ENCODE results near the gene ELAC1.
"Not testable (repeated sequence)": the region's sequence is repeated elsewhere in the genome, so short reads cannot be mapped to it uniquely, and the experiment has no call there.

The ELAC1 gene

GRCh38 chr18:50973367-50974126 is 5.7 kb downstream of the ELAC1 start:
- DNase-seq, result no peak

- no peak for DNase-seq
Measured at GRCh38 chr18:50977037-50977760, 9.4 kb downstream of the ELAC1 start.

- no peak for DNase-seq
Measured at GRCh38 chr18:50981381-50981780, 13.5 kb downstream of the ELAC1 start.

- no peak for DNase-seq
Measured at GRCh38 chr18:50982086-50982801, 14.4 kb downstream of the ELAC1 start.

DNA sequence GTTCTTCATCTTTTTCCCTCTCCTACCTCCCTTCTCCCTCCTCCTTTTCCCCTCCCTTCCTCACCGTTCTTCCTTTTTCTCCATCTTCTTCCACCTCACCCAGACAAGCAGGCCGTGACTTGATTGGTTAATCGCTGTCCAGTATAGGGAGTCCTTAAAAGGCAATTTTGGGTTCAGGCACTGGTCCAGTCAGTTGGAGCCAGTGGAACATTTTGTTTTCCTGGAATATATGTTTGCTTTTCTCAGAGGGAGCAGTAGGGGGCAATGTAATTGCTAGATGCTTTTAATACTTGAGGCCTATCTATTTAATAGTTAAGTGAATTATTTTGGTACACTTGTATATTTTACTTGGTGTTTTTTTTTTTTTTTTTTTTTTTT is 15.0 kb downstream of the ELAC1 start:
- DNase-seq, result no peak

DNA sequence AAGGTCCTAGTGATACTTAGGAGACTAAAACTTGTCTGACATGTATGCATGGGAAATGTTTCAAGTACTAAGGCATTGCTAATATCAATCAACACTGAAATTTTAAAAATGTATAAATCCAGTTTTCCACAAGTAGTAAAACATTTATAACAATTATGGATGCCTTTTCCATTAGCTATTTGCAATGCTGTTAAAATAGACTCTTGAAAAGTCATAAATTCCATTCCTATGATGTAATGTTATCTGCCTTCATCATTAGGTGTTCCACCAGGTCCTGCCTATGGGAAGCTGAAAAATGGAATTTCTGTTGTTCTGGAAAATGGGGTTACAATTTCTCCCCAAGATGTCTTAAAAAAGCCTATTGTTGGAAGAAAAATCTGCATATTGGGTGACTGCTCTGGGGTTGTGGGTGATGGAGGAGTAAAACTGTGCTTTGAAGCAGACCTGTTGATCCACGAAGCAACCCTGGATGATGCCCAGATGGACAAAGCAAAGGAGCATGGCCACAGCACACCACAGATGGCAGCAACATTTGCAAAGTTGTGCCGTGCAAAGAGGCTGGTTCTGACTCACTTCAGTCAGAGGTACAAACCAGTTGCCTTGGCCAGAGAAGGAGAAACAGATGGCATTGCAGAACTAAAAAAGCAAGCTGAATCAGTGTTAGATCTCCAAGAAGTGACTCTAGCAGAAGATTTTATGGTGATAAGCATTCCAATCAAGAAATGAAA is 18.7 kb downstream of the ELAC1 start:
- DNase-seq, result no peak

- DNase-seq, result no peak
Measured at GRCh38 chr18:50987261-50987660, 19.4 kb downstream of the ELAC1 start.

- no peak for DNase-seq
Measured at GRCh38 chr18:50989711-50990110, 21.9 kb downstream of the ELAC1 start.

DNA sequence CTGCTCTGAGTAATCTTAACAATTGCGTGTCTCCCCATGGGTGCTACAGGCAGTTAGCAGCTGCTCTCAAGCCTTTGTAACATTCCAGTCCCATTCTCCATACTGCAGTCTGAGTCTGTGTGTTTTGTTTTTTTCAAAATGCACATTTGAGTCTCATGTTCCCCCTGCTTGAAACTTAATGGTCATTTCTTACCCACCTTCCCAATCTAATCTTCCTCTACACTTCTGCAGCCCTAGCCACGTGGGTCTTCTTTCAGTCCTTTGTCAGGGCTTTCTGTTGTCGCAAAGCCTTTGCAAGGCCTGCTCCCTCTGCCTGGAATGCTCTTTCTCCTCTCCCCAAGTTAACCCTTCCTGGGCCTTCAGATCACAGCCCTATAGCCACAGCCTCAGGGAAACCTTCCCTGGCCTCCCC is 24.5 kb downstream of the ELAC1 start:
- DNase-seq, result no peak

- DNase-seq, result no peak
Measured at GRCh38 chr18:50994031-50994430, 26.2 kb downstream of the ELAC1 start.

- not testable (repeated sequence) for DNase-seq
Measured at GRCh38 chr18:51003174-51003573, 35.3 kb downstream of the ELAC1 start.

DNA sequence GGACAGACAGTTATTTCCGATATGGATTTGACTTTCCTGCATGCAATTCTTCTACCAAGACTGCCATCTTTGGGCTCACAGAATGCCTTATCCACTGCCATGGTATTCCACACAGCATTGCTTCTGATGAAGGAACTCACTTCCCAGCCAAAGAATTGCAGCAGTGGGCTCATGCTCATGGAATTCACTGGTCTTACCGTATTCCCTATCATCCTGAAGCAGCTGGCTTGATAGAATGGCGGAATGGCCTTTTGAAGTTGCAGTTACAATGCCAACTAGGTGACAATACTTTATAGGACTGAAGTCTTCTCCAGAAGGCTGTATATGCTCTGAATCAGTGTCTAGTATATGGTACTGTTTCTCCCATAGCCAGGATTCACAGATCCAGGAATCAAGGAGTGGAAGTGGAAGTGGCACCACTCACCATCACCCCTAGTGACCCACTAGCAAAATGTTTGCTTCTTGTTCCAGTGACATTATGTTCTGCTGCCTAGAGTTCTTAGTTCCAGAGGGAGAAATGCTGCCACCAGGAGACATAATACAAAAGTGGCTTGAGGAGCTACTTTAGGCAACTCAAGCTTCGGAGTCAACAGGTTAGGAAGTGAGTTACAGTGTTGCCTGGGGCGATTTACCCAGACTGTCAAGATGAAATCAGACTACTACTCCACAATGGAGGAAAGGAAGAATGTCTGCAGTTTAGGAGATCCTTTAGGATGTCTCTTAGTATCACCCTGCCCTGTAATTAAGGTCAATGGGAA is 38.4 kb downstream of the ELAC1 start:
- no peak for DNase-seq

GRCh38 chr18:51006948-51007789 is 39.3 kb downstream of the ELAC1 start:
- DNase-seq, result no peak

GRCh38 chr18:51007790-51008139 is 39.9 kb downstream of the ELAC1 start:
- DNase-seq, result no peak

GRCh38 chr18:51009072-51009471 is 41.2 kb downstream of the ELAC1 start:
- DNase-seq, result no peak

- no peak for DNase-seq
Measured at GRCh38 chr18:51010218-51010617, 42.4 kb downstream of the ELAC1 start.

- DNase-seq, result no peak
Measured at GRCh38 chr18:51011709-51012108, 43.9 kb downstream of the ELAC1 start.

DNA sequence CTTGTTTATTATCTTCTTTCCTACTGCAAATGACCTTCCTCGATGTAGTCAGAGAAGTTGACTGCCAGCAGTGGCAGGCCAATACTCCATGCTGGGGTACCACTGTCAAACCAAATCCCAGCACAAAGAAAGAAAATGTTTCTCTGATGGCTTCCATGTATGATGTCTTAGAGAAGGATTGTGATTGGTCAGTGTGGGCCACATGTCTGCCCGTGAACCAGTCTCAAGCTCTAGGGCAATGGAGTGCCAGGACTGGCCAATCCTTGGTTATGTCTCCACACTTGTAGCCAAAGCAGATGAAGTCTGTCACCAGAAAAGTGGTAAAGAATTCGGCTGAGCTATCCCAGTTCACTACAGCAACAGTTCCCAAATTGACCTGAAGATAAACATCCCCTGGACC is 44.6 kb downstream of the ELAC1 start:
- no peak for DNase-seq

- no peak for DNase-seq
Measured at GRCh38 chr18:51013259-51013658, 45.4 kb downstream of the ELAC1 start.

GRCh38 chr18:51017140-51017879 is 49.5 kb downstream of the ELAC1 start:
- no peak for DNase-seq

DNA sequence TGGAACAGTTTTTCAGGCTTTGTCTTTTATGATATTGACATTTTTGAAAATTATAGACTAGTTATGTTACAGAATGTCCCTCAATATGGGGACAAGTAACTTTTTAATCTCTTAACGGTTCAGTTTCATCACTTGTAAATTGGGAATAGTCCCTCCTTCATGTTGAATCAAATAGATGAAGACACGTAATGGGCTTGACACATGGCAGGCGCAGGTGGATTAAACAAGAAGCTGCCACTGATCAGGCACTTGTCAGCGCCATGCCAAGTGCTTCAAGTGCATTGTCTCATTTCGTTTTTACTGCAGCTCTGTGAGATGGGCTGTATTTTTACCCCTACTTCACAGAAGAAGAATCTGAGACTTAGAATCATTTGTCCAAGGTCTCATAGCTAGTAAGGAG is 52.7 kb downstream of the ELAC1 start:
- DNase-seq, result no peak

Measured in effector CD8-positive, alpha-beta T cell (primary cell).